ENCODE results near the gene RIN3.

RIN3 gene, protein sequence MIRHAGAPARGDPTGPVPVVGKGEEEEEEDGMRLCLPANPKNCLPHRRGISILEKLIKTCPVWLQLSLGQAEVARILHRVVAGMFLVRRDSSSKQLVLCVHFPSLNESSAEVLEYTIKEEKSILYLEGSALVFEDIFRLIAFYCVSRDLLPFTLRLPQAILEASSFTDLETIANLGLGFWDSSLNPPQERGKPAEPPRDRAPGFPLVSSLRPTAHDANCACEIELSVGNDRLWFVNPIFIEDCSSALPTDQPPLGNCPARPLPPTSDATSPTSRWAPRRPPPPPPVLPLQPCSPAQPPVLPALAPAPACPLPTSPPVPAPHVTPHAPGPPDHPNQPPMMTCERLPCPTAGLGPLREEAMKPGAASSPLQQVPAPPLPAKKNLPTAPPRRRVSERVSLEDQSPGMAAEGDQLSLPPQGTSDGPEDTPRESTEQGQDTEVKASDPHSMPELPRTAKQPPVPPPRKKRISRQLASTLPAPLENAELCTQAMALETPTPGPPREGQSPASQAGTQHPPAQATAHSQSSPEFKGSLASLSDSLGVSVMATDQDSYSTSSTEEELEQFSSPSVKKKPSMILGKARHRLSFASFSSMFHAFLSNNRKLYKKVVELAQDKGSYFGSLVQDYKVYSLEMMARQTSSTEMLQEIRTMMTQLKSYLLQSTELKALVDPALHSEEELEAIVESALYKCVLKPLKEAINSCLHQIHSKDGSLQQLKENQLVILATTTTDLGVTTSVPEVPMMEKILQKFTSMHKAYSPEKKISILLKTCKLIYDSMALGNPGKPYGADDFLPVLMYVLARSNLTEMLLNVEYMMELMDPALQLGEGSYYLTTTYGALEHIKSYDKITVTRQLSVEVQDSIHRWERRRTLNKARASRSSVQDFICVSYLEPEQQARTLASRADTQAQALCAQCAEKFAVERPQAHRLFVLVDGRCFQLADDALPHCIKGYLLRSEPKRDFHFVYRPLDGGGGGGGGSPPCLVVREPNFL

GRCh38 chr14:92513204-92513965, at the start of gene RIN3:
Gene RIN3 (plus strand): TSS chr14:92513781. CDS start chr14:92513933, 152 bp downstream.
- no peak for DNase-seq

GRCh38 chr14:92464156-92464555, 49.4 kb upstream of the RIN3 start:
- DNase-seq: no peak

GRCh38 chr14:92464716-92465115, 48.9 kb upstream of the RIN3 start:
- no peak for DNase-seq

DNA sequence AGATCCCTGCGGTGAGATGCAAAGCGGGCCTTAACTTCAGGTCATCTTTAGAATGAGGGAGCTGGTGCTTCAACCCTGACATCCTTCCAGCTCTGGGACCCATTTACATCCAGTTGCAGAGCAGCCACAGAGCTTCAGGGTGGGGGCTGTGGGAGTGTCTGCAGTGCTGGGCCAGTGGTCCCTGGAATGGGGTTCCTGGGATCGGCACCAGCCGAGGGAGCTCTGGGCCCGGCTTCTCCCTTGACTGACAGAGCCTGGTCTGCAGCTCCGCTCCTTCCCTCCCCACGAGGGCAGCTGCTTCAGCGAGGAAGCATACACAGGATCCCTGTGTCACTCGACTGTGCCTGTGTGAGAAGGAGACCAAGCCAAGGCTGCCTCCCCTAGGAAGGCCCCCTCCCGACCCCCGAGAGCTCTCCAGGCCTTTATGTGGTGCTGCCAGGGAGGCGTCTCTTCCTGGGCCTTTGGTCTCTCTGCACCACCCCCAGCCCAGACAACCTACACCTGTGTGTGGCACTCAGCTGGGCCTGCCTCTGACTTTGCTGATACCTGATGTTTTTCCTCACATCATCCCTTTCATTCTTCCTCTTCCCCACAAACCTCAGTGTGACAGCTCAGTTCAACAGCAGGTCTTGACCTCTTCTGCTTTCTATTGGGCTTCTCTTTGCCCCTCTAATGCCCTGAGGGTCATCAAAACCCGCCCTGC, 48.1 kb upstream of the RIN3 start:
- no peak for DNase-seq

GRCh38 chr14:92466059-92466458, 47.5 kb upstream of the RIN3 start:
- no peak for DNase-seq

- DNase-seq: no peak
Measured at GRCh38 chr14:92469515-92469914, 44.1 kb upstream of the RIN3 start.

DNA sequence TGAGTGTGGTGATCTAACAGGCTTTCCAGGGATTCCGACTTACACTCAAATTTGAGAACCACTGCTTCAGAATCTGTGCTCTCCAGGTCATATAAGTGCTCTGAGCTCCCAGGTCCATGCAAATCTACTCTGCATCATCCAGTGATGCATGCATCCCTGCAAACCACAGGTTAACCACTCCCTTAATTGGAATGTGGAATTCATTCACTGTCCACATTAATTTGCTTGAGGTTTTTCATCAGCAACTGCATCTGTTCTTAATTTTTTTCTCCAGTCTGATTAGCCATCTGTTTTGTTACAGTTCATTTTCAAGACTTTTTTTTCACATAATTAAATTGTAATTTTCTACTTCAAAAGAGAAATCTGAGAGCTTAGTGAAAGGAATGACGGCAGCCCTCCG, 43.4 kb upstream of the RIN3 start:
- DNase-seq: no peak

DNA sequence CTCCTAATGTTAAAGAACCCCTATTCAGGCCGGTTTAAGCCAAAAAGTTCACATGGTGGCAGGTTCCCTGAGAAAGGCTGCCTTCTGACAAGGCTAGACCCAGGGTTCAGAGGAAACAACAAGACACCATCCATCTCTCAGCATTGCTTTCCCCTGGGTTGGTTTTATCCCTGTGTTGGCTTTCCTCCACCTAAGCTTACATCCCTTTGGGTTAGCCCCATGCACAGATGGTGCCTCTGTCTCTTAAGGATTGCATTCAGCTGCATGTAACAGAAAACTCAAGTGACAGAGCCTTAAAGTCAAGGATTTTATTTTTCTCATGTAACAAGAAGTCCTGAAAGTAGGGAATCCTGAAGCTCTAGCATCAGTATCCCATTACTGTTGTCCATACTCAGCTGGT, 42.8 kb upstream of the RIN3 start:
- no peak for DNase-seq

GRCh38 chr14:92471919-92472318, 41.7 kb upstream of the RIN3 start:
- DNase-seq: no peak

GRCh38 chr14:92472860-92473259, 40.7 kb upstream of the RIN3 start:
- no peak for DNase-seq

GRCh38 chr14:92473261-92473968, 40.2 kb upstream of the RIN3 start:
- no peak for DNase-seq

GRCh38 chr14:92473969-92474535, 39.5 kb upstream of the RIN3 start:
- no peak for DNase-seq

DNA sequence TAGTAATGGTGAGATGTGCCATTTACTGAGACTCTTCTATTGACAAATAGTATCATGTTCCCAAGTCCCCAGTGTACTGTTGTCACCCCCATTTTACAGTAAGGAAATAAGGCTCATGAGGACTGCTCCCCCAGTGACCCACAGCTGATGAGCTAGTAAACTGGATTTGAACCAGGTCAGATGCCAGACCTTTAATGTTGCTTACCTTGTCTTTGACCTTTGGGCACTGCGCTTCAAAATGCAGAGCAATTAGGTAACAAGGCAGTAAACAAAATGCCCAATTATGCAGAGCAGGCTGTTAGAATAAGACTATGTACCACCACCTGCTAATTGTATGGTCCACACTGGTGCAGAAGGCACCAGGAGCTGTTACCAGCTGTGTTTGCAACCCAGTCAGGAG, 38.5 kb upstream of the RIN3 start:
- DNase-seq: no peak

GRCh38 chr14:92475451-92476187, 38.0 kb upstream of the RIN3 start:
- DNase-seq: no peak

DNA sequence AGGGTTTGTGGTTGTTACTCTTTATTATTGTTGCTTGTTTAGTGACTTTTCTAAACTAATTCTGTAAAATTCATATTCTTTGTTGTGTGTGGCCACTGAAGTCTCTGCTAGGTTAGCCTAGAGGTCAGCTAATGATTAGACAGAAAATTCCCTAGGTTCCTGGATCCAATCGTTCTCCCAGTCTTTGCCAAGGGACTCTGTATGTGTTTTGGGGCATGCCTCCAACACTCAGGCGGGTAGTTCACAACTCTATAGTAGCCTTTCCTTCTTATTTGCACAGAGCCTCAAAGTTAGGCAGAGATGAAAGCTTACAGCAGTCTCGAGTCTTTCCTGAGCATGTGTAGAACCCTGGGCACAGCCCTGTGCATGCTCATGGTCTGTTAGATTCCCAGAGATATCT, 32.7 kb upstream of the RIN3 start:
- DNase-seq: no peak

- DNase-seq: no peak
Measured at GRCh38 chr14:92481386-92481785, 32.2 kb upstream of the RIN3 start.

DNA sequence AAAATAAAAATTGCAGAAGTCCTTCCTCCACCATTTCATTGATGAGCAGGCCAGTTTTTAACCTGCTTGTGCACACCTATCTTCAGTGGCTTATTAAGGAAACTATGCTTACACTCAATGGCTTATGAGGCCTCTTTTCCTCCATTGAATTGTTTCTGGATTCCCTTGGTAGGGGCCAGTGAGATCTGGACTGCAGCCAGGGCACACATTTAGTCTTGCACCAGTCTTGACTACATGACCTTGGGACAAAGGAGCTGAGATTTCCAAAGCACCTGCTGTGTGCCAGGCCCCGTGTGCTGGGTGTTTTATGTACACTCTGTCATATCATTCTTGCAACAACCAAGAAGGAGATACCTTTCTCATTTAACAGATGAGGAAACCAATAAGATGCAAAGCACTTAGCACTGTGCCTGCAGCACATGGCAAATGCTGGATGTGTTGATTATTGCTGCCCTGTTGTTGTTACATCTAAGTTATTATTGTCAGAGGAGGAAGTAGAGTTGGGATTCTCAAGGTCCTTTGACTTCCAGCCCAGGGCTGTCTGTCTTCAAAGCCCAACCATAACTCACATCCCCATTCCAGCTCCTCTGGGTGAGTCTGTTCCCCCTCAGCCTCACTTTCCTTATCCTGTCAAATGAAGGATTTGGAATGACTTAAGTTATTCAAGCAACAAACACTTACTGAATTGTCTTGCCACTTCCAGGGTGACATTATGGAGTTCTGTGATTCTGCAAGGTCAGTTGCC, 31.6 kb upstream of the RIN3 start:
- no peak for DNase-seq

GRCh38 chr14:92482621-92483319, 30.8 kb upstream of the RIN3 start:
- no peak for DNase-seq

DNA sequence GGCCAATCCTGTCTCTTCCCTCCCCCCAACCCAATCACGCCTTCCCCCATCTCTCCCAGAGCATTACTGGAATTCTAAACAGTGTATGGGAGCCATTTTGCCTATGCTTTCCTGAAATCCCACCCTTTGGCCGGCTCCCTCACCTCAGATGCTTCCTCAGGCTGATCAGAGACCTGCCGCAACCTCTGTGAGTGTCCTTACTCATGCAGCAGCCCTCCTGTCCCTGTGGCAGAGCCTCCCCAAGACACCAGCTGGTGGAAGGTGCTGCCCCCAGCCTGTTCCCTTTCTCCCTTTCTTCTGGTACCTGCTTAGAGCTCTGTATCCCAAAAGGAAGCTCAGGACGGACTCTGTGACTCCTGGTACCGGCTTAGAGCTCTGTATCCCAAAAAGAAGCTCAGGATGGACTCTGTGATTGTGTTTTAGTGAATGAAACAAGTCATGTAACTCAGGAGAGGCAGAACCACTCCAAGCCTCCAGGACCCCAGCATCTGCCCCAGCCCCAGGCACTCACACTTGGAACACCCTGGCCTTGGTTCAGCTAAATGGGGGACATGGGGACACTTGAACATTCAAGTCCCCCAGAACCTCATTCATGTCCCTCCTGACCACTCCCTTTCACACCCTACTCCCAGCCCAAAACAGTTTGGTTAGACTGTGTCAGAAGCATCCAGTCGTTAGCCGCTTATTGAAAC, 29.3 kb upstream of the RIN3 start:
- no peak for DNase-seq

All from stimulated activated naive CD4-positive, alpha-beta T cell treated with Interleukin-2 at 50 U/mL for 16 hours (primary cell).